ENCODE results near the gene MRGPRX2.

DNA sequence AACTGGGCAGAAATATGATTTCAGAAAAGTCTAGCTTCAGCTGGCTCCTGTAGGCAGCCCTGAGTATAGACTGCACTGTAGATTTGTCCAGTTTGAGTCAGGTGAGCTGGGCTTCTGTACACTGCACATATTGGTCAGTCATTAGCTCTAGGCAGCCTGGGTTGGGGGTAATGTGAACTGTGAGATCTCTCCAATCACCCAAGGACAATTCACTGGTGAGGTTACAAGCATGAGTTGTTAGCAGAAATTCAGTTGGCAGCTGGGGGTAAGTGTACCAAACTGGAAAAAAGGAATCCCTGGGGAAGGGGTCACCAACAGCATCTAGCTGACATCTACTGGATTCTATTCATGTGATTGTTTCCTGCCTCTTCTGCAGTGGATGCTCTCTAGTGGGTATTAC is 39.7 kb downstream of the MRGPRX2 start:
- TF ChIP-seq POLR2A (IDR thresholded peaks at IDR 0.05; ENCODE audit: low read depth, low read length) = no peak
- no peak for TF ChIP-seq NFYB (IDR thresholded peaks at IDR 0.05; ENCODE audit: insufficient read depth, low read depth, low read length)
- no peak for TF ChIP-seq FOS (IDR thresholded peaks at IDR 0.05; ENCODE audit: borderline replicate concordance, extremely low read depth, insufficient read length)
- TF ChIP-seq TAF1 (IDR thresholded peaks at IDR 0.05; ENCODE audit: borderline replicate concordance, low read depth, low read length) = no peak
- TF ChIP-seq BCL11A (IDR thresholded peaks at IDR 0.05; ENCODE audit: low read depth, low read length) = no peak
- no peak for TF ChIP-seq EGR1 (IDR thresholded peaks at IDR 0.05; ENCODE audit: borderline replicate concordance in 1 of 2, low read depth in 2 of 2, low read length in 2 of 2)
- TF ChIP-seq EP300 (IDR thresholded peaks at IDR 0.05; ENCODE audit: borderline replicate concordance in 1 of 2, control insufficient read depth in 1 of 2, low read depth in 2 of 2, low read length in 2 of 2) = no peak
- TF ChIP-seq, protein P1, sequence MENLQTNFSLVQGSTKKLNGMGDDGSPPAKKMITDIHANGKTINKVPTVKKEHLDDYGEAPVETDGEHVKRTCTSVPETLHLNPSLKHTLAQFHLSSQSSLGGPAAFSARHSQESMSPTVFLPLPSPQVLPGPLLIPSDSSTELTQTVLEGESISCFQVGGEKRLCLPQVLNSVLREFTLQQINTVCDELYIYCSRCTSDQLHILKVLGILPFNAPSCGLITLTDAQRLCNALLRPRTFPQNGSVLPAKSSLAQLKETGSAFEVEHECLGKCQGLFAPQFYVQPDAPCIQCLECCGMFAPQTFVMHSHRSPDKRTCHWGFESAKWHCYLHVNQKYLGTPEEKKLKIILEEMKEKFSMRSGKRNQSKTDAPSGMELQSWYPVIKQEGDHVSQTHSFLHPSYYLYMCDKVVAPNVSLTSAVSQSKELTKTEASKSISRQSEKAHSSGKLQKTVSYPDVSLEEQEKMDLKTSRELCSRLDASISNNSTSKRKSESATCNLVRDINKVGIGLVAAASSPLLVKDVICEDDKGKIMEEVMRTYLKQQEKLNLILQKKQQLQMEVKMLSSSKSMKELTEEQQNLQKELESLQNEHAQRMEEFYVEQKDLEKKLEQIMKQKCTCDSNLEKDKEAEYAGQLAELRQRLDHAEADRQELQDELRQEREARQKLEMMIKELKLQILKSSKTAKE (IDR thresholded peaks at IDR 0.05; ENCODE audit: low read depth, poor library complexity, severe bottlenecking) = no peak
- no peak for TF ChIP-seq CREM (IDR thresholded peaks at IDR 0.05; ENCODE audit: low read depth)
- TF ChIP-seq, protein P2, sequence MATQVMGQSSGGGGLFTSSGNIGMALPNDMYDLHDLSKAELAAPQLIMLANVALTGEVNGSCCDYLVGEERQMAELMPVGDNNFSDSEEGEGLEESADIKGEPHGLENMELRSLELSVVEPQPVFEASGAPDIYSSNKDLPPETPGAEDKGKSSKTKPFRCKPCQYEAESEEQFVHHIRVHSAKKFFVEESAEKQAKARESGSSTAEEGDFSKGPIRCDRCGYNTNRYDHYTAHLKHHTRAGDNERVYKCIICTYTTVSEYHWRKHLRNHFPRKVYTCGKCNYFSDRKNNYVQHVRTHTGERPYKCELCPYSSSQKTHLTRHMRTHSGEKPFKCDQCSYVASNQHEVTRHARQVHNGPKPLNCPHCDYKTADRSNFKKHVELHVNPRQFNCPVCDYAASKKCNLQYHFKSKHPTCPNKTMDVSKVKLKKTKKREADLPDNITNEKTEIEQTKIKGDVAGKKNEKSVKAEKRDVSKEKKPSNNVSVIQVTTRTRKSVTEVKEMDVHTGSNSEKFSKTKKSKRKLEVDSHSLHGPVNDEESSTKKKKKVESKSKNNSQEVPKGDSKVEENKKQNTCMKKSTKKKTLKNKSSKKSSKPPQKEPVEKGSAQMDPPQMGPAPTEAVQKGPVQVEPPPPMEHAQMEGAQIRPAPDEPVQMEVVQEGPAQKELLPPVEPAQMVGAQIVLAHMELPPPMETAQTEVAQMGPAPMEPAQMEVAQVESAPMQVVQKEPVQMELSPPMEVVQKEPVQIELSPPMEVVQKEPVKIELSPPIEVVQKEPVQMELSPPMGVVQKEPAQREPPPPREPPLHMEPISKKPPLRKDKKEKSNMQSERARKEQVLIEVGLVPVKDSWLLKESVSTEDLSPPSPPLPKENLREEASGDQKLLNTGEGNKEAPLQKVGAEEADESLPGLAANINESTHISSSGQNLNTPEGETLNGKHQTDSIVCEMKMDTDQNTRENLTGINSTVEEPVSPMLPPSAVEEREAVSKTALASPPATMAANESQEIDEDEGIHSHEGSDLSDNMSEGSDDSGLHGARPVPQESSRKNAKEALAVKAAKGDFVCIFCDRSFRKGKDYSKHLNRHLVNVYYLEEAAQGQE (IDR thresholded peaks at IDR 0.05; ENCODE audit: low read depth, low read length) = no peak
- TF ChIP-seq RAD21 (IDR thresholded peaks at IDR 0.05; ENCODE audit: insufficient read depth, low read depth, low read length) = no peak
- TF ChIP-seq, protein P3, sequence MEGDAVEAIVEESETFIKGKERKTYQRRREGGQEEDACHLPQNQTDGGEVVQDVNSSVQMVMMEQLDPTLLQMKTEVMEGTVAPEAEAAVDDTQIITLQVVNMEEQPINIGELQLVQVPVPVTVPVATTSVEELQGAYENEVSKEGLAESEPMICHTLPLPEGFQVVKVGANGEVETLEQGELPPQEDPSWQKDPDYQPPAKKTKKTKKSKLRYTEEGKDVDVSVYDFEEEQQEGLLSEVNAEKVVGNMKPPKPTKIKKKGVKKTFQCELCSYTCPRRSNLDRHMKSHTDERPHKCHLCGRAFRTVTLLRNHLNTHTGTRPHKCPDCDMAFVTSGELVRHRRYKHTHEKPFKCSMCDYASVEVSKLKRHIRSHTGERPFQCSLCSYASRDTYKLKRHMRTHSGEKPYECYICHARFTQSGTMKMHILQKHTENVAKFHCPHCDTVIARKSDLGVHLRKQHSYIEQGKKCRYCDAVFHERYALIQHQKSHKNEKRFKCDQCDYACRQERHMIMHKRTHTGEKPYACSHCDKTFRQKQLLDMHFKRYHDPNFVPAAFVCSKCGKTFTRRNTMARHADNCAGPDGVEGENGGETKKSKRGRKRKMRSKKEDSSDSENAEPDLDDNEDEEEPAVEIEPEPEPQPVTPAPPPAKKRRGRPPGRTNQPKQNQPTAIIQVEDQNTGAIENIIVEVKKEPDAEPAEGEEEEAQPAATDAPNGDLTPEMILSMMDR (IDR thresholded peaks at IDR 0.05 in 2 of 3, conservative IDR thresholded peaks at IDR 0.05 in 1 of 3; ENCODE audit: control insufficient read depth in 2 of 3, extremely low read depth in 1 of 3, insufficient read depth in 1 of 3, low read depth in 3 of 3, low read length in 3 of 3) = no peak
- no peak for TF ChIP-seq MYC (IDR thresholded peaks at IDR 0.05; ENCODE audit: insufficient read depth, insufficient read length, insufficient replicate concordance, low read length, severe bottlenecking)
- TF ChIP-seq NR2C2 (IDR thresholded peaks at IDR 0.05; ENCODE audit: borderline replicate concordance, control insufficient read depth, insufficient read length, low read depth) = no peak

All from GM12878 (cell line).